ENCODE results near the gene SLCO3A1.

SLCO3A1 gene

GRCh38 chr15:91973481-91973880 is 120.0 kb downstream of the SLCO3A1 start:
- no peak for DNase-seq

- DNase-seq = no peak
Observed at GRCh38 chr15:91974321-91974720, 120.8 kb downstream of the SLCO3A1 start.

- no peak for DNase-seq
Observed at GRCh38 chr15:91975241-91975978, 121.9 kb downstream of the SLCO3A1 start.

- no peak for DNase-seq
Observed at GRCh38 chr15:91976966-91977365, 123.5 kb downstream of the SLCO3A1 start.

GRCh38 chr15:91980502-91981267 is 127.2 kb downstream of the SLCO3A1 start:
- DNase-seq = no peak

GRCh38 chr15:91981821-91982800 is 128.6 kb downstream of the SLCO3A1 start:
- DNase-seq = no peak

- DNase-seq = no peak
Observed at GRCh38 chr15:91983729-91984340, 130.3 kb downstream of the SLCO3A1 start.

- no peak for DNase-seq
Observed at GRCh38 chr15:91985297-91985696, 131.8 kb downstream of the SLCO3A1 start.

- no peak for DNase-seq
Observed at GRCh38 chr15:91988071-91988470, 134.6 kb downstream of the SLCO3A1 start.

- DNase-seq = no peak
Observed at GRCh38 chr15:91988655-91989054, 135.1 kb downstream of the SLCO3A1 start.

- DNase-seq = no peak
Observed at GRCh38 chr15:91989821-91990220, 136.3 kb downstream of the SLCO3A1 start.

- DNase-seq = no peak
Observed at GRCh38 chr15:91992945-91993344, 139.4 kb downstream of the SLCO3A1 start.

- no peak for DNase-seq
Observed at GRCh38 chr15:91995146-91995545, 141.6 kb downstream of the SLCO3A1 start.

GRCh38 chr15:91997163-91997562 is 143.7 kb downstream of the SLCO3A1 start:
- no peak for DNase-seq

GRCh38 chr15:92000709-92001108 is 147.2 kb downstream of the SLCO3A1 start:
- DNase-seq = no peak

GRCh38 chr15:92001307-92001706 is 147.8 kb downstream of the SLCO3A1 start:
- DNase-seq = no peak

- DNase-seq = no peak
Observed at GRCh38 chr15:92002666-92003065, 149.2 kb downstream of the SLCO3A1 start.

GRCh38 chr15:92003515-92004067 is 150.1 kb downstream of the SLCO3A1 start:
- DNase-seq = no peak

GRCh38 chr15:92005154-92005553 is 151.6 kb downstream of the SLCO3A1 start:
- no peak for DNase-seq

- DNase-seq = no peak
Observed at GRCh38 chr15:92006186-92007028, 152.9 kb downstream of the SLCO3A1 start.

GRCh38 chr15:92009162-92009561 is 155.7 kb downstream of the SLCO3A1 start:
- no peak for DNase-seq
